Prostate gland (tissue), 2 donors: ENCODE results near the gene SELENOO.

ENCODE experiments used
- POLR2AphosphoS5 ChIP-seq: sonication (generic); formaldehyde crosslinking; IDR thresholded peaks from one replicate; pipeline ENCODE4 v1.6.1; 2017; ENCODE audit warnings: antibody characterized with exemption
- TF ChIP-seq, protein P1 (sequence below), 4 experiments: fragments of 200-600 bp in 2 of 4; fragments of 450-650 bp in 2 of 4; sonication (generic) in 2 of 4; IDR thresholded peaks; 1 replicate in 3 of 4; 2 replicates in 1 of 4; pipeline ENCODE4 v1.5.1; 2016 to 2019; ENCODE audit warnings: antibody characterized with exemption in 4 of 4, mild to moderate bottlenecking in 2 of 4, moderate library complexity in 2 of 4

DNA sequence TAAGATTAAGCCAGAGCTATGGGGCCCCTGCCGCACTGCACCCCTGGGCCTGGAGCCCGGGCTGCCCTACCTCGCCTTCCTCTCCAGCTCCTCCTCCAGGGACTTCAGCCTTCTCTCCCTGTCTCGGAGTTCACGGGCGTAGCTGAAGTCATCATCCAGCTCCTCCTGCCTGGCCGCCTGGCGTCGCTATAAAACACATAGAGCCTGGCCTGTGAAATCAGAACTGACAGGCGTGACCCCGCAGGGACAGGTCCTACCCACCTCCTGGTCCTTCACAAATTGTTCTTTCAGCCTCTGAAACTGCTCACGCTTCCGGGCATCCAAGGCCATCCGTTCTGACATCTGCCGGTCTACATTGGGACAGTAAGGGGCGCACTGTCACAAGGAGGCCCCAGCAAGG, 23.3 kb downstream of the SELENOO start:
- TF ChIP-seq, protein P1, sequence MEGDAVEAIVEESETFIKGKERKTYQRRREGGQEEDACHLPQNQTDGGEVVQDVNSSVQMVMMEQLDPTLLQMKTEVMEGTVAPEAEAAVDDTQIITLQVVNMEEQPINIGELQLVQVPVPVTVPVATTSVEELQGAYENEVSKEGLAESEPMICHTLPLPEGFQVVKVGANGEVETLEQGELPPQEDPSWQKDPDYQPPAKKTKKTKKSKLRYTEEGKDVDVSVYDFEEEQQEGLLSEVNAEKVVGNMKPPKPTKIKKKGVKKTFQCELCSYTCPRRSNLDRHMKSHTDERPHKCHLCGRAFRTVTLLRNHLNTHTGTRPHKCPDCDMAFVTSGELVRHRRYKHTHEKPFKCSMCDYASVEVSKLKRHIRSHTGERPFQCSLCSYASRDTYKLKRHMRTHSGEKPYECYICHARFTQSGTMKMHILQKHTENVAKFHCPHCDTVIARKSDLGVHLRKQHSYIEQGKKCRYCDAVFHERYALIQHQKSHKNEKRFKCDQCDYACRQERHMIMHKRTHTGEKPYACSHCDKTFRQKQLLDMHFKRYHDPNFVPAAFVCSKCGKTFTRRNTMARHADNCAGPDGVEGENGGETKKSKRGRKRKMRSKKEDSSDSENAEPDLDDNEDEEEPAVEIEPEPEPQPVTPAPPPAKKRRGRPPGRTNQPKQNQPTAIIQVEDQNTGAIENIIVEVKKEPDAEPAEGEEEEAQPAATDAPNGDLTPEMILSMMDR (IDR thresholded peaks at IDR 0.05) = no peak
- TF ChIP-seq POLR2AphosphoS5 = no peak
